ENCODE data around the gene RSRC1.
"Not testable (repeated sequence)": the region's sequence is repeated elsewhere in the genome, so short reads cannot be mapped to it uniquely, and the experiment has no call there.

Gene RSRC1

DNA sequence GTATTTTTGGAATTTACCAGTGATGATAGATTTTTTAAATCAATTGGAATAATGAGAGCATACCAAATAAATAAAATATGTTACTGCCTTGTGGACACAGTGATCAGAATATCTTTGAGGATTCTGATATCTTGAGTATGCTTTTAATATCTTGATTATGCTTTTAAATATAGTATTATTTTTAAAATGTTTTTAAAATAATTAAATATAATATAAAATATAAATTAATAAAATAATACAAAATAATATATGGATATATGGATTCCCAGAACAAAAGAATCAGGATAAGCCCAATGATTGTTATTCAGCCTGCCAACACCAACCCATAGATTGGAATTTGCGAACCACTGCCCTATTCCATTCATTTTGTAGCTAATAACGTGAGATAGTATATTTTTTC is 369.2 kb downstream of the RSRC1 start:
- DNase-seq = no peak

DNA sequence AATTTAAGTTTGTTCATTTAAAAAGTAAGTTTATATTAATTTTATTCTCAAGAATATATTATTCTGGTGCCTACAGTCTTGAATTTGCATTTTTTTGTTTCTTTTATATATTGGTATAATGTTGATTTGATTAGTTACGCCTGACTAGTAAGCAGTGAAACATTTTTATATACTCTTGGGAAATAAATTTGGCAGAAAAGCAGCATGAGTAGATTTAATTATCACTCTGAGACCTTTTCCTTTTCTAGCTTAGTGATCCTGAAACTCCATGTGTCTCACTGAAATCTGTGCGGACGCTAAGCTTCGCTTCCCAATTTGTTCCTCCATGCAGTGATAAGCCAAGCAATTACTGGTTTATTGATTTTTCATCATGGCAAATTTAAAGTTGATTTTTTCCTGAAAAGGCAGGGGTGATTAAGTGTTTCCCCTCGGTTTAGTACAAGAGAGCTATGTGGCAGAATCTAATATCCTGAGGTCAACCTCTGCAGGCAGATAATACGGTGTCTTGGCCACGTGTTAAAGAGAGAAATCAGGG is 373.9 kb downstream of the RSRC1 start:
- no peak for DNase-seq

DNA sequence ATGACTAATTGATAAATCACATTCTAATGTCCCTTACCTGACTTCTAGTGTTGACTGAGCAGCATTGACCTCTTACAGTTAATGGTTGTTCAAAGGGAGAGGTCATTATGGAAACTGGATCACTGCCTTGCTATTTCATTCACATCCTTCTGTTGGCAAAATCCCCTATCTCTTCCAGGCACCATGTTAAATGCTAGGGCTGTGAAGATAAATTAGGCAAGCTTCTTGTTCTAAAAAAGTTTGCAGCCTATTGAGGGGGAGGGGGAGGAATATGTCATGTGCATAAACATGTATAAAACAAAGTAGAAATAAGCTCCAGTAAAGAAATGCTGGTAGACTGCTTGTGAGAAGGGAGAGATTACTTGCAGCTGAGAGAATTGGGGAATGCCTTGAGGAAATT is 376.3 kb downstream of the RSRC1 start:
- DNase-seq = no peak

DNA sequence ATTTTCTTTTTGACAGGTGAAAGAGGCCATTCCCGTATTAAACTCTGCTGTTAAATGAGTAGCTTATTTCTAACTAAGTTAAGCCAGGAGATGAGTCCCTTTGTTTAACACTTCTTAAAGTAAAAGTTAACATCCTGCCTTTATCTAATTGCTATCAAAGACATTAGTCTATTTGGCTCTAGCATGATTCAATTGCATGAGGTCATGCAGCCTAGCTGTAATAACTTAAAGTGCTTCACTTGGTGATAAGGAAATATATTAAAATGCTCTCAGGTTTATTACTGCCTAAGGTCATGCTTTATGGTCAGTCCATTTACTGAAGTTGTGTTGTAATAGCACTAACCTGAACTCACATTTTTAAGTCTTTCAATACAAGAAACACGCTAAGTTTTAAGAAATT is 378.8 kb downstream of the RSRC1 start:
- DNase-seq = no peak

DNA sequence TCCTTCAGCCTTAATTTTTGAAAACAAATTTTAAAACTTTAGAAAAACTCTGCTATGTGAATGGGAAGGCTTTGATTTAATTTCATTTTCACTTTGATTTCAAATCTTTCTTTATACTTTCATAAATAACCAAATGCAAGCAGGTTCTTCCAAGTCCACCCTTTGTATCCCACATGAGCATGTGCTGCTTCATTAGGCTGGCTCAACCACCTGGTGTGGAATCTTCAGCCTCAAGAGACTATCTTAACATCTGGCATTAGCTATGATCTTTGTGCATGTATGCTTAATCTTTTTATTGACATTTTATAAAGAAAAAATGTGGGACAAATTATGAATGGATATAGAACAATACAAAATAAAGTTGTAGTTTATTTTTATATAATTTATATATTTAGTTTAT is 379.3 kb downstream of the RSRC1 start:
- DNase-seq = no peak

DNA sequence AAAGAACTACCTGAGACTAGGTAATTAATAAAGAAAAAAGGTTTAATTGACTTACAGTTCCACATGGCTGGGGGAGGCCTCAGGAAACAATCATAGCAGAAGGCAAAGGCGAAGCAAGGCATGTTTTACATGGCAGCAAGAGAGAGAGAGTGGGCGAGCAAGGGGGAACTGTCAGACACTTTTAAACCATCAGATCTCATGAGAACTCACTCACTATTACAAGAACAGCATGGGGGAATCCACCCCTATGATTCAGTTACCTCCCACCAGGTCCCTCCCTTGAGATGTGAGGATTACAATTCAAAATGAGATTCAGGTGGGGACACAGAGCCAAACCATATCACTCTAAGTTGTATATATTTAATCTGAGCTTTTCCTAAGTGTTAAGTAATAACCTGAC is 382.1 kb downstream of the RSRC1 start:
- no peak for DNase-seq

DNA sequence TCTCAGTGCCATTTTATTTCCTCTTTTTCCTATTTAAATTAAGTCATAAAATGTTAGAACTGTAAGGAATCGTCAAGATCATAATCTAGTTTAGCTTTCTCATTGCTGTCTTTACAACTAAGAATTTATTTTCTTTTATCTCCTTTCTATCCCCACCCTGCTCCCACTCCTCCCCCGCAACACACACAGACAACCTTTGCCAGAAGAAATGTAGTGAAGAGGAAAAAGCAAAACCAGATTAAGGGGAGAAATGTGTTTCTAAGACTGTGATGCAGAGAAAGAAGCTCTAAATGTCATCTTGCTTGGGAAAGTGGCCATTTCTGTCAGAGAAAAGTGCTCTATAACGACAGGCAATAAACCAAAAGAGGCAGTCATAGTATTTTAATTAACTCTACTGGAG is 382.8 kb downstream of the RSRC1 start:
- DNase-seq = no peak

DNA sequence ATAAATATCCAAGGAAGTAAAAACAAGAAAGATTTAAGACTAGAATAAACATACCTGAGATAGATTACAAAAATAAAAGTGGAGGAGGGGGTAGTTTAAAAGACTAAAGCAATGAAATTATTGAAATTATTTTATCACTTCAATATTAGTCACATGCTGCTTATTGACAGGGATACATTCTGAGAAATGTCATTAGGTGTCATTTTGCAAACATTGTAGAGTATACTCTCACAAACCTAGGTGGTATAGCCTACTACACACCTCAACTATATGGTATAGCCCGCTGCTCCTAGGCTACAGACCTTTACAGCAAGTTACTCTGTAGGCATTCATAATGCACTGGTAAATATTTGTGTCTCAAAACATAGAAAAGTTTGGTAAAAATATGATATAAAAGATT is 384.0 kb downstream of the RSRC1 start:
- DNase-seq = no peak

DNA sequence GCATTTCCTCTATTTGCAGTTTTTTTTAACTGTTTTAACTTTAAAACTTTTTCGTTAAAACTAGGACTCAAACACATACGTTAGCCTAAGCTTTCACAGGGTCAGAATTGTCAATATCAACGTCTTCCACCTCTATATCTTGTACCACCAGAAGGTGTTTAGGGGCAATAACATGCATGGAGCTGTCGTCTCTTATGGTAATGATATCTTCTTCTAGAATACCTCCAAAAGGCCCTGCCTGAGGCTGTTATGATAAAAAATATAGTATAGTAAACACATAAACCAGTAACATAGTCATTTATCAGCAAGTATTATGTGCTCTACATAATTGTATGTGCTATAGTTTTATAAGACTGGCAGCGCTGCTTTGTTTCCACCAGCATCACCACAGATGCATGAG is 384.8 kb downstream of the RSRC1 start:
- no peak for DNase-seq

DNA sequence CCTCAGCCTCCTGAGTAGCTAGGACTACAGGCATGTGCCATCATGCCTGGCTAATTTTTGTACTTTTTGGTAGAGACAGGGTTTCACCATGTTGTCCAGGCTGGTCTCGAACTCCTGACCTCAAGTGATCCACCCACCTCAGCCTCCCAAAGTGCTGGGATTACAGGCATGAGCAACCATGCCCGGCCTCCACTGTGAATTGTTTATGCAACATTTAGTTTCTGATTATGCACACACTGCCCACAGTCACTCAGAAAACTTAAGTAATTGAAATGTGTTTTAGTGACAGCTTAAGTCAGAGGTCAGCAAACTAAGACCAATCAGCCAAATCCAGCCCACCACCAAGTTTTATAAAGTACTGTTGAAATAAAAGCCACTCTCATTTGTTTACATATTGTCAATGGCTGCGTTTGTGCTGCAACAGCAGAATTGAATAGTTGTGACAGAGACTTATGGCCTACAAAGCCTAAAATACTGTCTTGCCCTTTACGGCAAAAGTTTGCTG is 385.6 kb downstream of the RSRC1 start:
- DNase-seq = not testable (repeated sequence)

DNA sequence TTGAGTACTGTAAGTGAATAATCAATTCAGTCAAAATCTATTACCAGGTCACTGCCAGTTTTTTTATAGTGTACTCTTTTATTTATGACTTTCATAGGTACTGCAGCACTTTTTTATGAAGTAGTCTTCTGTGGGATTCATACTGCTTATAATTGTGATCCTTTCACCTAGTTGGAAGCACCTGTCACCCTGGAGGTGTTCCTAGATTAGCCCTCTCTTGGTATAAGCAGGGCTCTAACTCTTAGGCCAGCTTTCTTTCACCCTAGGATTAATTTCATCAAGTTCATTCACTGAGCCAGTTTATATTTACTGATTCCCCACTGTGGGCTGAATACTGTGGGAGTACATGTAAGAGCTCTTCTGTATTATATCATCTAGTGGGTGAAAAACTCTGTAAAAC is 395.2 kb downstream of the RSRC1 start:
- DNase-seq = no peak

DNA sequence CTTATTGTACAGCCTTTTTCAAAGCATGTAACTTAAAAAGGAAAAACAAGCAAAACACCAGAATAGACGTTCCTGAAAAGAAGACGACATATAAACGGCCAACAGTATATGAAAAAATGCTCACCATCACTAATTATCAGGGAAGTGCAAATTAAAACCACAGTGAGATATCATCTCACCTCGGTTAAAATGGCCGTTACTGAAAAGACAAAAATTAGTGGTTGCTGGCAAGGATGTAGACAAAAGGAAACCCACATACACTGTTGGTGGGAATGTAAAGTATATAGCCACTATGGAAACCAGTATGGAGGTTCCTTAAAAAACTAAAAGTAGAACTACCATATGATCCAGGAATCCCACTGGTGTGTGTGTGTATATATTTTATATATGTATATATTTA is 396.6 kb downstream of the RSRC1 start:
- no peak for DNase-seq

DNA sequence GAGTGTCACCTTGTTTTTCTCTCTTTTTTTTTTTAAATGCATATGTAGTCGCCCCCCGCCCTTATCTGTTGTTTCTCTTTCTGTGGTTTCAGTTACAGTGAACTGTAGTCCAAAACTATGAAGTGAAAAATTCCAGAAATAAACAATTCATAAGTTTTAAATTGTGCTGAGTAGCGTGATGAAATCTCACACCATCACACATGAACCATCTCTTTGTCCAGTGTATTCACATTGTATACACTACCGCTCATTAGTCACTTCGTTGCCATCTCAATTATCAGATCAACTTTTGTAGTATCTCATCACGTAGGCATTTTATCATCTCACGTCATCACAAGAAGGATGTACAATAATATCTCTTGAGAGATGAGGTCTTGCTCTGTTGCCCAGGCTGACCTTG is 398.6 kb downstream of the RSRC1 start:
- DNase-seq = no peak

DNA sequence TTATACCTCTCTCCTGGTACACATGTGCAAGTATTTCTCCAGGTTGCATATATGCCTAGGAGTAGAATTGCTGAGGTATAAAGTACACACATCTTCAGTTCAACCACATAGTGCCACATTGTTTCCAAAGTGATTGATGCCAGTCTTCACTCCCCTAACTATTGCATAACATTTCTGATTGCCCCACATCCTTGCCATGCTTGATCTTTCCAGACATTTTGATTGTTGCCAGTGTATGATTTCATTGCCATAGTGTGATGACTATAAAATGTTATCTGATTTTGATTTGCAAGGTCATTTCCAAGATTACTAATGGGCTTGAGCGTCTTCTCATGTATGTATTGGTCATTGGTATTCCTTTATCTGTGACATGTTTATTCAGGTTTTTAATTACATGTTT is 400.0 kb downstream of the RSRC1 start:
- DNase-seq = no peak

DNA sequence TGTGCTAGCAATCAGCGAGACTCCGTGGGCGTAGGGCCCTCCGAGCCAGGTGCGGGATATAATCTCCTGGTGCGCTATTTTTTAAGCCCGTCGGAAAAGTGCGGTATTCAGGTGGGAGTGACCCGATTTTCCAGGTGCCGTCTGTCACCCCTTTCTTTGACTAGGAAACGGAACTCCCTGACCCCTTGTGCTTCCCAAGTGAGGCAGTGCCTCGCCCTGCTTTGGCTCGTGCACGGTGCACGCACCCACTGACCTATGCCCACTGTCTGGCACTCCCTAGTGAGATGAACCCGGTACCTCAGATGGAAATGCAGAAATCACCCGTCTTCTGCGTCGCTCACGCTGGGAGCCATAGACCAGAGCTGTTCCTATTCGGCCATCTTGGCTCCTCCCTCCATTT is 406.8 kb downstream of the RSRC1 start:
- DNase-seq = not testable (repeated sequence)

DNA sequence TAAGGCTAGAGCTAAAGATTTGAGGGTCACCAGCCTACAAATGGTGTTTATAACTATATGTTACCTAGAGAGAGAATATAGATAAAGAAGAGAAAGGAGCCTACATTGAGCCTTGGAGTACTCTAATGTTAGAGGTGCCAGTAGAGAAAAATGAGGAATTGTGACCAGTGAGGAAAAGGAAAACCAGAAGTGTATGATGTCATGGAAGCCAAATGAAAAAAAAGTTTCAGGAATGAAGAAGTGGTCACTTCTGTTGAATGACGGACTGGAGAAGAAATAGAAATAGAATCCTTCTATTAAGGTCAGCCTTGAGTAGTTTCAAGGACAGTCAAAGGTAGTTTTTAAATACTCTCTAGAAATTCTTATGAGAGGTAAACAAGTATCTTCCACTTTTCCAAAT is 409.9 kb downstream of the RSRC1 start:
- no peak for DNase-seq

DNA sequence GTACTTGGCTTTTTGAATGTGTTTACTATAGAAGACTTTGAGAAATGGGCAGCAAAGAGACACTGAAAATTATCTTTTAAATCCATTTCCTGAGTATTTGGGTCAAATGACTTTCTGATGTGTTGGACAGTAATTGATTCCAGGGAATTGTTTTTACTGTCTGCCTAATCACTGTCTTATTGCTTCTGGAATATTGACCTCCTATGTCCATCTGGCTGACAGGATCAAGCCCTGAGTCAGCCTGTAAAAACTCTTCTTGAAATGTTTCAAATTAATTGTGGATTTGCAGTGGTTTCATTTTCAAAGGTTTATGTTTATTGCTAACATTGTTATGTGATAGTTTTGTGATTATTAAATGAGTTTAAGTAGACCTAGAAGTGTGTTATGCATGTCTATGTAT is 410.5 kb downstream of the RSRC1 start:
- no peak for DNase-seq

DNA sequence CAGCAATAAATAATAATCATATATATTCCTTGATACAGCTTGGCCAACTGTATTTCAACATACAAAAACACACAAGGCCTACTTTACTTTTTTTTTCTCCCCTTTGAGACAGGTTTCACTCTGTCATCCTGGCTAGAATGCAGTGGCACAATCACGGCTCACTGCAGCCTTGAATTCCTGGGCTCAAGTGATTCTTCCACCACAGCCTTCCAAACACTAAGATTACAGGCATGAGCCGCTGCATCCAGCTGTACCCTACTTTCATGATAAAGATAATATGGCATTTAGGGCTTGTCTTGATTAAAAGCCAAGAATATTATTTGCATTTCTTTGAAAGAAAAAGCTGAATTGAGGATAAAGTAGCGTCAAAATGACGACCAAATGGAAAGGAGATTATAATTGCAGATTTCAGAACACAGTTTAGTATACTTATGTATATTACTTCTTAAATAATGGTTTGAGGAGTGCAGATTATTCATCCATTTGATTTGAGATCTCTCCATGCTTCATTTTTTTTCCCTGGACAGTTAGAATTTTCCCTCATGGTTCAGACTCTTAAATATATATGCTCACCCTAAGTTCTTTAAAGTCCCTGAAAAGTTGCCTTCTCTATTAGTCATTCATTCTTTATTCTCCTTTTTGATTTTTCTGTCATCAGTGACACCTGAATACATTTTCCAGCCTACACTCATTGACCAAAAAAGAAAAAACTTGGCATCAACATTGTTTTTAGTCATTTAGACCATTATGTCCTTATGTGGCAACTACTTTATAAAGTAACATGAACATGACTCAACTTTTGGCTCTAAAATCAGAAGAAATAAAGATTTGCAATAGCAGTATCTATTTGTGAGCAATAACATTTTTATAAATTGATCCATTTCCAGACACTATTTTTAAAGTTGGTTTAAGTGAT is 412.6 kb downstream of the RSRC1 start:
- DNase-seq = no peak

DNA sequence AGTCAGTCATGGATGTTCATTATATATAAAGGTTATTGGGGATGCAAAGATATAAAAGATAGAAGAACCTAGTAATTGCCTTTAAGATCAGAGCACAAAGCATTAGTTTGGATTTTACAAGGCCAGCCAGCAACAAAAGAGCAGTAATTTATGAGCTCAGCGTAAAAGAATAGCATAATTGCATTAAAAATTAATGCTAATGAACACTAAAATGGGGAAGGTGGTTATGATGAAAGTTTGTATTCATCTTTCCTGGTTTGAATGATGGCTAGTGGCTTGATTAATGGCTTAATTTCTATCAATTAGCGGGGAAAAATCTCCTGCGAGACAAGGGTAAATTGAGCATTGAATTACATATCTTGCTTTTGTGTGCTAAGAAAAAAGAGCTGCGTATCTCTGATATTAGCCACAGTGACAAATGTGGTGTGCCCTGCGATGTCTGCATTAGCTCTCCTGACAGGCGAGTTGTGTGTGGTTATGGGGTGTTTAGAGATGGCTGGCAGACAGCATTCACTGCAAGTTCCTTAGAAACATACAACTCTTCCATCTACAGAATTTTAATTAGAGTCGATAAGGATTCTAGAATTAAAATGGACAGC is 418.3 kb downstream of the RSRC1 start:
- DNase-seq = no peak

DNA sequence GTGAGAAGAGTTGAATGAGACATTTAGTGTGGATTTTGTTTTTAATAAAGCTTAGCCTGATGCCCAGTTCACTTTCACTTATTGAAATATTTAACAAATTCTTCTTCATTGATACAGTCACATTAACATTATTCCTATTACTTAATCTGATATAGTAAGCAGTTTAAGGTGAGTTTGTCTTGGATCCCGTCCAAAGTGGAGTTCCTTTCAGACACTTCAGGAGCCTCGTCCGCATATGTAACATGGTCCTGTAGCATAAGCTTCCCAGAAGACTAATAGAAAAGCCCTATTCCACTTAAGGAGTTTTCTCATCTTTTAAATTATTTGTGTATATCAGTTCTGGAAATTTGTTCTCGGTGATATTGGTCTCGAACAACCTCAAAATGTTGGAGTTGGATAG is 421.4 kb downstream of the RSRC1 start:
- DNase-seq = no peak

DNA sequence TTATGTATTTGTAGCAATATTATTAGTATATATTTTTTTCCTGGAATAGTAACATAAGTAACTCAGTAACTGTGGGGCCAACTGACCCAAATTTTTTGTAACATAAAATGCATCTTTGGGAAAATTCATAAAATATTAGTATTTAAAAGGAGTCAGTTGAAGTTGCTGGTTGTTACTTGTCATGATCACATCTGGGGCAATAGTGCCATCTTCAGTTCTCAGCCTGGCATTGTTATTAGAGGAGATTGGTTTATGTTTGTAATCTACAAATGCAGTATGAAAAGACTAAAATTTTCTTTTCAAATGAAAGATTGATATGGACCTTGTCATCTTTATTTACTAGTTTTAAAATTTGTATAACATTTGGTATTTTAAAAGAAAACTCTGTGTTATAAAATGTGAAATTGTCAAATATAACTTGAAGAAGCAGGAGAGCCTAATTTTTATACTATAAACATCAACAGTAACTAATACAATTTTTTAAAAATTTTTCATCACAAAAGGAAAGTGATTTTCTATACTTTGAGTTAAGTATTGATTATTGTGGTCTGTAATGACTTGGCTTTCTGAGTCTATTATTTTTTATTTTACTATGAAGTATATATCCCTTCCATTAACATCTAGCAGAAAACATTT is 422.3 kb downstream of the RSRC1 start:
- no peak for DNase-seq

DNA sequence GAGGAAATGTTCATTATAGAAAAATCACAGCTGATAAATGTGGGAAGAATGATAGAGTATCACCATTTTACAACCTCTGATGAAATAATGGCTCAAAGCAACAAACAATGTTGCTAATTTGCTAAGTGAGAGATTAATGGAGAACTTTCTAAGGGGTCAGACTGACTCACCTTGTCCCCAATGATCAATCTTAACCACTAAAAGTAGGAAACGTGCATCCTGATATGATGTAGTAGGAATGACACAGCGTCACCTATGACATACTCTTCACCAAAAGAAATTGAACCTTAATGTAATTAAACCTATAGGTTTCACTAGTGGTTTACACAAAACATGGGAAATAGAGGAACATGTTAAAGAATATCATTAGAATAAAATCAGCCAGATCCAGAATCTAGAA is 426.0 kb downstream of the RSRC1 start:
- DNase-seq = no peak

DNA sequence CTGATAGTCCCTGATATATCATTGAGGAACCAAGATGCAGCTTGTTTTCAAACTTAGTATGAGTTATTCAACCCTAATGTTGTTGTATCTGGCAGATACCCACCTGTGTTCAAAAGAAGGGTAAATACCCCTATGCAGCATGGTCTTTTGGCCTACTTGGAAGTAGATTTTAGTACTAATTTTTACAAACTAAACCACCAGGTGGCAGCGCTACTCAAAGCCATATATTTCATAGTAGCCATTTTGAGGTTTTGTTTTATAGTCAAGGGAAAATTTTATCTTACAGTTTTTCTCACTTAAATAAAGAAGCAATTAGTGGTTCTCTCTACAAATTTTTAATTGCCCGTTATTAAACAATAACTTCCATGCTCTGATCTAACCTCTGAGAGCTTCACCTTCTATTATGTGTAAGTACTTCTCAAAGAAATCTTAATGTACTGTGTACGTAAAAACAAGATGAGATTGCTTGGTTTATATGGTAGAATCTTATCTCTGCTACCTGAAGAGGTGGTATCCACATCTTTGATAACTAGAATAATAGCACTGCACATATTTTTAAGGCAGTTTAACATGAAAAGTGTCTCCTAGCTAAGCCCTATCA is 429.6 kb downstream of the RSRC1 start:
- peak in 2 of 4 experiments; percentile 2 to 6 for DNase-seq

All from activated naive CD4-positive, alpha-beta T cell (primary cell).